Stimulated activated CD4-positive, alpha-beta T cell treated with anti-CD3 and anti-CD28 coated beads, Interleukin-15, amount 100 ng/mL, for 1 hour (primary cell): ENCODE results near the gene A3GALT2.

ENCODE experiments used
- DNase-seq, 2 donors: peaks; one replicate each; pipeline ENCODE4 v3.0.0-alpha.2; 2020; ENCODE audit warnings: low read depth in 1 of 2, low spot score in 1 of 2

The A3GALT2 gene

GRCh38 chr1:33332357-33332789 is 11.5 kb upstream of the A3GALT2 start:
- DNase-seq: no peak

GRCh38 chr1:33331444-33332356 is 10.8 kb upstream of the A3GALT2 start:
- no peak for DNase-seq

GRCh38 chr1:33330906-33331305 is 10.0 kb upstream of the A3GALT2 start:
- DNase-seq: no peak

- no peak for DNase-seq
Measured at GRCh38 chr1:33330361-33330890, 9.5 kb upstream of the A3GALT2 start.

GRCh38 chr1:33329600-33330305 is 8.9 kb upstream of the A3GALT2 start:
- DNase-seq: no peak

- no peak for DNase-seq
Measured at GRCh38 chr1:33328817-33329216, 7.9 kb upstream of the A3GALT2 start.

GRCh38 chr1:33327587-33328325 is 6.9 kb upstream of the A3GALT2 start:
- no peak for DNase-seq

- DNase-seq: no peak
Measured at GRCh38 chr1:33326785-33327184, 5.9 kb upstream of the A3GALT2 start.

- DNase-seq: no peak
Measured at GRCh38 chr1:33324677-33325575, 4.0 kb upstream of the A3GALT2 start.

GRCh38 chr1:33323663-33324477 is 3.0 kb upstream of the A3GALT2 start:
- no peak for DNase-seq

- no peak for DNase-seq
Measured at GRCh38 chr1:33322870-33323585, 2.1 kb upstream of the A3GALT2 start.

- no peak for DNase-seq
Measured at GRCh38 chr1:33322109-33322508, 1.2 kb upstream of the A3GALT2 start.

GRCh38 chr1:33321178-33321577 is 280 bp upstream of the A3GALT2 start:
- no peak for DNase-seq

GRCh38 chr1:33319949-33320618 is 814 bp downstream of the A3GALT2 start:
- DNase-seq: no peak

GRCh38 chr1:33319186-33319948 is 1.5 kb downstream of the A3GALT2 start:
- DNase-seq: no peak

- DNase-seq: no peak
Measured at GRCh38 chr1:33317946-33318345, 3.0 kb downstream of the A3GALT2 start.

GRCh38 chr1:33317354-33317753 is 3.5 kb downstream of the A3GALT2 start:
- no peak for DNase-seq

GRCh38 chr1:33316601-33317000 is 4.3 kb downstream of the A3GALT2 start:
- no peak for DNase-seq
